ENCODE data around the gene TARM1.
"Not testable (repeated sequence)": the region's sequence is repeated elsewhere in the genome, so short reads cannot be mapped to it uniquely, and the experiment has no call there.

The TARM1 gene

DNA sequence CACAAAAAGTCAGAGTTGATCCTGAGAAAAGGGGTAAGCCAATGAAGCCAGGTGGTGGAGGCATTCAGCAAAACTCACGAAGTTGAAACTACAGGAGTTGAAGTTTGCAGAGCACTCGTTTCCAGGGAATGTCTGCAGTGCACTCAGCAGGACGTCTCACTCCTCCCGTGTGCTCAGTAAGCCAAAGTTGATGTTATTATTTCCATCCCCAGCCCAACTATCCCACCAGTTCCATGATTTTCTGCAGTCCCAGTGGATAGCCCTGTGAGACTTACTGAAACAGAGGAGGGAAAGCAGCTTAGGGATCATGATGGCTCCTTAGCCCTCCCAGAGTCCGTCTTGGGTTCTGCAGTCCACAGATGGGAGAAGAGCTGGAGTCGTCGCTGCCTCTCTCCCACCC, at the start of gene TARM1:
TARM1 (minus strand) TSS at position 334 of the 400 bp plus-strand sequence; CDS start at position 309, 25 bp downstream.
- DNase-seq, result no peak

DNA sequence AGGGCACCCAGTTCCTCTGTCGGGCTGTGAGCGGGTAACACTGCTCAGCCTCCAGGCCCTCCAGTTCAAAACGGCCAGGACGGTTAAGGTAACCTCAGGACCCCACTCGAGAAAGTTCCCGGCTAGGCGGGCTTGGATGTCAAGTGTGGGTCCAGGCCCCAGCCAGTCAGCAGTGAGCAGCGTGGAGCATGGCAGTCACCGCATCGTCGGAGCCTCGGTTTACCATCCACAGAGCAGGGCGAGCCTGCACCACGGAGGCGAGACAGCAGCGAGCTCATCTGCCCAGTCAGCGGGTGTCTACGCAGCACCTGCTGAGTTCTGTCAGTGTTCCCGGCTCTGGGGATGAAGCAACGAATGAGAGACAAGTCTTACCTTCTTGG, 48.4 kb upstream of the TARM1 start:
- DNase-seq, result no peak

DNA sequence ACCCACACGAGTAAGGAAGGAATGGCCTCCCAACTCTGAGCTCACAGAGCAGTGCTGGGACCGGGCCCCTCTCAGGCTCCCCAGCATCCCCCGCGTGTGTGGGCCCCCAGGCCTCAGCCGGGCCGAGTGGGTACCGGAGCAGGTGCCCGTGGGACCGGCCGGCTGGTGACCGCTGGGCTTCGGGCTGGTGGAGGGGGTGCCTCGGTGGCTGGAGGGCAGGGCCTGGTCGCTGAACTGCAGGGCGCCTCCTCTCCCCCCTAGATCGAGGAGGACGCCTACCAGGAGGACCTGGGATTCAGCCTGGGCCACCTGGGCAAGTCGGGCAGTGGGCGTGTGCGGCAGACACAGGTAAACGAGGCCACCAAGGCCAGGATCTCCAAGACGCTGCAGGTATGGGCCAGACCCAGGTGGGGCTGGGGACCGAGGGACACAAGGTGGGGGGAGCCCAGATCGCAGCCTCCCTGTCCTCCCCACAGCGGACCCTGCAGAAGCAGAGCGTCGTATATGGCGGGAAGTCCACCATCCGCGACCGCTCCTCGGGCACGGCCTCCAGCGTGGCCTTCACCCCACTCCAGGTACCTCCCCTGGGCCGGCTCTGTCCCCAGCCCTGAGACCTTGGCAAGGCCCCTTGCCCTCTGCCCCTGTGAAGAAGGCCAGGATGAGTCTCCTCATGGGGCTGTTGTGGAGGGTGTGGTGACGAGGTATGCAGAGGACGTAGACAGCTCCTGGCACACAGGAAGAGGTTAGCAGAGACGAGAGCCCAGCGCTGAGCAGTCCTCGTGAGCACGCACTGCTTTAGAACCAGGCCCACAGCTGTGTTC, 47.8 kb upstream of the TARM1 start:
- DNase-seq, result no peak

DNA sequence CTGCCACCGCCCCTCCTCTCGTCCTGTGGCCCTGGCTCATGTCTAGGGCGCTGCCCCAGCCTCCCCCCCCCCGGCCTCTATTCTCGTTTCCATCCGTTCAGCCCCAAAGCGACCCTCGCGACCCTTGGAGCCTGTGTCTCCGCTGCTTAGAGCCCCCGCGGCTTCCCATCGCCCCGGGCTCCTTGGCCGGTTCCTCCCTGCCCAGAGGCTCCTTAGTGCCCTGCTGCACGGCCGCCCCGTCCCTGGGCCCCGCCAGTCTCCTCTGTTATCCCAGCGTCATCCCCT, 47.2 kb upstream of the TARM1 start:
- DNase-seq, result no peak

DNA sequence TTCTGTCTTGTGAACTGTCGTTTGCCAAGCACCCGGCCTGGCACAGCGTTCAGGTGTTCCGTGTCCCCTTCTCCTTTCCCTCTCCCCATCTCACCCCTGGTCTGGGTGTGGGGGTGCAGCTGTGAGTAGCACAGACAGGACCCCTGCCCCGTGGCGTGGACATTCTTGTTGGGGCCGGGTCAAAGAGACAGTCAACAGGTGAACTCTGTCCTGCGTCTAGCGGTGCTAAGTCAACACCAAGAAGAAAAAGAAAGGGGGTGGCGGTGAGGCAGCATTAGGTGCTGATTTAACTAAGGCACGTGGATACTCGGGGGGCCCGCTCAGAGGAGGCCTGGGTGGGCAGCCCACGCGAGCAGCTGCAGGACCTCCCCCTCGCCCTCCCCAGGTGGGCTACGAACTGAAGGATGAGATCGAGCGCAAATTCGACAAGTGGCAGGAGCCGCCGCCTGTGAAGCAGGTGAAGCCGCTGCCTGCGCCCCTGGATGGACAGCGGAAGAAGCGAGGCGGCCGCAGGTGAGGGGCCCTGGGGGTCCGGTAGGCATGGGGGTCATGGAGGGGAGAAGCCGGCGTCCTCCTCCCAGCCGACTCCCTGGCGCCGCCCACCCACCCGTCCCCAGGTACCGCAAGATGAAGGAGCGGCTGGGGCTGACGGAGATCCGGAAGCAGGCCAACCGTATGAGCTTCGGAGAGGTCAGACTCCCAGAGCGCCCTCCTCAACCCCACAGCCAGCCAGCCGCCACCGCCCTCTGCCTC, 46.7 kb upstream of the TARM1 start:
- no peak for DNase-seq

DNA sequence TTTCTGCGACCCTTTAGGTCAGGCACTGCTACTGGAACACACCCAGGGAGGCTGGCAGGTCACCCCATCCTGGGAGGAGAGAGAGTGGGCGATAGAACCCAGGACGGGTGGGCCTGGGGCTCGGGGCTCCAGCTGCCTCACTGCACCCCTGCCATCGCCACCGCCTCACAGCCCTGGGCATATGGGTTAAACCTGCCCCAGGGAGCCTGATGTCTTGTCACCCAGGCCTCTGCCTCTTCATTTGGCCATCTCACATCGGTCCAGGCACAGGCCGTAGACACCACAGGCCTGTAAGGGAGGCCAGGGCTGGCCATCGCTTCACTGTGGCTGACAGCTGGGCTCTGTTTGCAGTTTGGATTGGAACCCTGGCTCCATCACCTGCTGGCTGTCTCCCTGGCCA, 44.5 kb upstream of the TARM1 start:
- no peak for DNase-seq

DNA sequence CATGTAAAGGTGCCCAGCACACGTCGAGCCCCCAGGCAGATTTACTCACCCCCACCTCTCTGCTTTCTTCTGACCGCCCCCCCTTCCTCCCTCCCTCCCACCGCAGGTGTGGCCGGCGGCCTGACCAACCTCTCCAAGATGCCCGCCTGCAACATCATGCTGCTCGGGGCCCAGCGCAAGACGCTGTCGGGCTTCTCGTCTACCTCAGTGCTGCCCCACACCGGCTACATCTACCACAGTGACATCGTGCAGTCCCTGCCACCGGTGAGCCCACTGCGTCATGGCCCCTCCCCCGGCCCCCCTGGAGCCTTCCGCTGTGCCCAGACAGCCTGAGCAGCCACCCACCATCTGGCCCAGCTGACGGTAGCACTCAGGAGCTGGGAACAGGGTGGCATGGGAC, 43.2 kb upstream of the TARM1 start:
- no peak for DNase-seq

DNA sequence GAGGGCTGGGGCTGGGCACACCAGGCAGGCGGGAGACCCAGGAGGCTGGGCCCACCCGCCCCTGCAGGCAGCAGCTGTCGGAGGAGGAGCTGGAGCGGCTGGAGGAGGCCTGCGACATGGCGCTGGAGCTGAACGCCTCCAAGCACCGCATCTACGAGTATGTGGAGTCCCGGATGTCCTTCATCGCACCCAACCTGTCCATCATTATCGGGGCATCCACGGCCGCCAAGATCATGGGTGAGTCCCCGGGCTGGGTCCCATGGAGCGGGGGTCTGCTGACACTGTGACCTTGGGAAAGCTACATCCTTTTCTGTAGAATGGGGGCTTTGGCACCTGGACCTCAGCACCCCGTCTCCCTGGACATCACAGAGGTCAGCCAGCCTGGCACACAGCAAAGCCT, 42.5 kb upstream of the TARM1 start:
- DNase-seq, result no peak

DNA sequence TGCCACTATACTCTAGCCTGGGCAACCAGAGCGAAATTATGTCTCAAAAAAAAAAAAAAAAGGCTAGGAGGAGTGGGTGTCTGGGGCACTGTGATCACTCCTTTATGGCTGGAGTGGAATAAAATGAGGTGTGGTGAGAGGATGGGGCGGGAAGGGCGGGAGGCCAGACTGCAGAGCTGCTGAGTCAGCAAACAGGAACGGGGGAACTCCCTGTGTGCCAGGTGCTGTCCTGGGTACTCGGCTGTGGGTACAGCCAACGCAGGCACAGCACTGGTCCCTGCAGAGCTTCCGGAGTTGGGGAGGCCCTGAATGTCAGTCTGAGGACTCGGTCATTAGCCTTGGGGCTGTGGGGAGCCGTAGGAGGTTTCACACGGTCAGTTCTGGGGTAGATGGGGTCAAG, 40.1 kb upstream of the TARM1 start:
- no peak for DNase-seq

DNA sequence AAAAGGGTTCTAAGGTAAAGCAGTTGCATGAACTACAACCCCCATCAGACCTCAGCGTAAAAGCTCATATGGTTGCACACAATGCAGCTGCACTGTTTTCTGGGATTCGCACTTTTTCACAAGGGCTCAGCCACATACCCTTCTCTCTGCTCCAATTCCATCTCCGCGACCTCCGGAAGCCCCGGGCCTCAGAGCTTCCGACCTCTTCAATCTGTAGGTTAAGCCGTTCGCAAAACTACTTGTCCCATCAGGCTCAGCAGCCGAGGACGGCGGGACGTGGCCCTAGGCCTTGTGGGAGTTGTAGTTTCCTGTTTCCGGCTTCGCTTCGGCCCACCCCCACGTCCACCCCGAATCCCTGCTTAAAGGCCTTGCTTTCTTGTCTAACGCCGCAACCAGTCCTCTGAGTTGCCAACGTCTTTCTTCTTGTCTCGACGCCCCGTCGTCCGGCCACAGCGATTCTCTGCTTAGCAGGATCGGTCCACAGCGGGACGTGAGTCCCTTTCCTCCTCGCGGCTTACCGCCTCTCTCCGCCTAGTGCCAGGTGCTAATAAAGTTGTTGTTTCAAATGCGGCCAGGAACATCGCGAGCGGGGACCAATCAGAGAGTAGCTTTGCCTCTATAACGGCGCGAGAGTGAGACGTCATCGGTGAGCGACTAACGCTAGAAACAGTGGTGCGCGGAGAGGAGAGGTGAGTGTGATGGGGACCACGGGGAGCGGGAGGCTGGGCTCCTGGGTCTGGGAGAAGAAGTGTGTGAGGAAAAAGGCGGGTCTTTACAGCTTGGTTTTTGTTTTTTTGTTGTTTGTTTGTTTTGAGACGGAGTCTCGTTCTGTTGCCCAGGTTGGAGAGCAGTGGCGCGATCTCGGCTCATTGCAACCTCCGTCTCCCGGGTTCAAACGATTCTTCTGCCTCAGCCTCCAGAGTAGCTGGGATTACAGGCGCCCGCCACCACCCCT, 34.2 kb upstream of the TARM1 start, which contains the start of the genes PRPF31 and TFPT:
PRPF31 (plus strand) TSS at position 646 of the 955 bp plus-strand sequence. CDS start 2,525 bp downstream, outside the sequence.
TFPT (minus strand) TSS at position 549 of the 955 bp plus-strand sequence; CDS start at position 161, 388 bp downstream.
- DNase-seq, result peak; percentile 96 to 99

DNA sequence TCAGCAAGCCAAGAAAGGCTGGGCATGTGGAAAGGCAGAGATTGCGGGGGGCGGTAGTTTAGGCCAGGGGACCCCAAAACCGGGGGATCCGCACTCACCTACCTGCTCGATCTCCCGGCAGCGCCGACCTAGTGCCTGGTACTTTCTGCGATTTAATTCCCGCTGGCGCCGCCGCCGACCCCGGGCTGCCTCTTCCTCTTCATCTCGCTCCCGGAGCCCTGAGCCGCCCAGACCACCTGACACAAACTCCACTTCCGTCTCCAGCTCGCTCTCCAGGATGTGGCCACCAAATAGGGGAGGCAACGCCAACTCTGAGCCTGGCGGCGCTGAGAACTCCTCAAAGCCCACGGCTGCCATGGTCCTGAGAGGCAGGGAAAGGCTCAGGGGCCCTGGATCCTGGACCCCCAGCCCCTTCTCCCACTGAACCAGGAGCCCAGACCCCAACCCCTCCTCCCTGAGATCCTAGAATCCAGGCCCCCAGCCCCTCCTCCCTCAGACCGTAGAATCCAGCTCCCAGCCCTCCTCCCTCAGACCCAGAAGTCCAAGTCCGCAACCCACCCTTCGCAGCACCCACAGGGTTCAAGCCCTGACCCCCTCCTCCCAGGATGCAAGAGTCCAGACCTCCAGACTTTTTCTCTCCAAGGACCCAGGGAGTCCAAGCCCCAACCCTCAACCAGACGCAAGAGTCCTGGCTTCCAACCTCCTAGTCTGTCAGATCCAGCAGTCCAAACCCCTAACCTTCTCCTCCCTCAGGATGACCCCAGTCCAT, 33.4 kb upstream of the TARM1 start:
- peak in 1 of 2 experiments; percentile 12 for DNase-seq

DNA sequence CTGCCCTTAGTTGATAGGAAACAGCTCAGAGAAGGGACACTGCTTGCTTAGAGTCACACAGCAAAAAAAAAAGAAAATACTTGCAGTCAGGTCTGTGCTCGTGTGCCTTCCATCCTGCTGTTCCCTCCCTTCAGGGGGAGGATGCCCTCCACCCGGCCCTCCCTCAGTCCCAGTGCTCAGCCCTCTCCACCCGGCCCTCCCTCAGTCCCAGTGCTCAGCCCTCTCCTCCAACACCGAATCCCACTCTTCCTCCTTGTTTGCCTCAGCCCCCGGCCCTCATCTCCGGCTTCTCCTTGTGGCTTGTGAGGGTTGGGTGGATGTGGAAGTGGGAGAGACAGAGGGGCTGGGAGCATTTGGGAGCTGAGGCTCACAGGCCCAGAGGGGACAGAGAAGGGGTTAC, 28.5 kb upstream of the TARM1 start:
- no peak for DNase-seq

DNA sequence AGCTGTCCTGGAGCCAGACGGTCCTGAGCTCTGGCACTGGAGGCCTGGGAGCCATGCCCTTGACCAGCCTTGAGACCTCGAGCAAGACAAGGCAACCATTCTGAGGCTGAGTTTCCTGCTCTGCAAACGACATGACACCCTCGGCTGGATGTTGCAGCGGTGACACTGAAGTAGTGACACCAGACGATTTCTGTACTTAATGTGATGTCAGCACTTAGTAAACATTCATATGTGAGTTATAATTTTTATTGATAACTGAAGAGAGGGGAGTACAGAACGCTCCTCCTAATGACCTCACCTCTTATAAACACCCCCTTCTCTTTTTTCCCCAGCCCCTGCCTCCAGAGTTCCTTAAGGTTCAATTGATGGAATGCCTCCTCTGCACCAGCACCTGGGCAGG, 27.3 kb upstream of the TARM1 start:
- no peak for DNase-seq

DNA sequence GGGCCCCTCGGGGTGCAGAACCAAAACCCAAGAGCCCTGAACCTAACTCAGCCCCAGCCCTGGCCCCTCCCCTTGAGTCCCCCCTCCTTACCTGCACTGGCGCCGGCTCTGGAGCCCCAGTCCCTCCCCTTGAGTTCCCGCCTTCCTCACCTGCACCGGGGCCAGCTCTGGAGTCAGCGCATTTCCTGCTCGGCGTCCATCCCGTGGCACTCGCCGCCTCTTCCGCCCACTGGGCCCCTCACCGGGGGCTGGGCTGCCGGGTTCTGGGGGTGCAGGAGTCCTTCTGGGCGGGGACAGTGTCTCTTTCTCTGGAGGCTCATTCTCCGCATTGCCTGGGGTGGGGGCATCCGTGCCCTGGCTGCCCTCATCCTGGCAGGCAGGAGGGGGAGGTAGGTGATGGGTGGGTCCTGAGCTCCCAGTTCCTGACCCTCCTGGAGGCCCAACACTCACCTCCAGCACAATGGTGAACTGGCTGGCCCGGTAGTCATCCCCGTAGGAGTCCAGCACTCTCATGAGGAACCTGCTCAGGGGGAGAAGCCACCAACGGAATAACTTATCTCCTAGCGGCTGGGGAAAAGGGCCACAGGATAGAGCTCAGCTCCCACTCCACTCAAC, 26.8 kb upstream of the TARM1 start:
- DNase-seq, result no peak

DNA sequence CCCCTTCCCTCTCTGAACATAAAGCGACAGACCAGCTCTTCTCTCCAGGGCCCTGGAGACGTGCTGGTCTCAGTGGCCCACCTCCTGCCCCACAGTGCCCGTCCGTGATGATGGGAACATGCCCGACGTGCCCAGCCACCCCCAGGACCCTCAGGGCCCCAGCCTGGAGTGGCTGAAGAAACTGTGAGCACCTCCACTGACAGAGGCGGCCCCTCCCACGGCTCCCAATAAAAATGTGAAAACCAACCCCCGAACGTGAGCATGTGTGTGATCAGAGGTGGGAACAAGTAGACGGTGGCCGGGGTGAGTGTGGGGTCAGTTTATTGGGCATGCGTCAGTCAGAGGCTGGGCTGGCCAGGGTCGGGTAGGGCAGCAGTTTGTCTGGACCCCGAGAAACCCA, 25.6 kb upstream of the TARM1 start:
- no peak for DNase-seq

DNA sequence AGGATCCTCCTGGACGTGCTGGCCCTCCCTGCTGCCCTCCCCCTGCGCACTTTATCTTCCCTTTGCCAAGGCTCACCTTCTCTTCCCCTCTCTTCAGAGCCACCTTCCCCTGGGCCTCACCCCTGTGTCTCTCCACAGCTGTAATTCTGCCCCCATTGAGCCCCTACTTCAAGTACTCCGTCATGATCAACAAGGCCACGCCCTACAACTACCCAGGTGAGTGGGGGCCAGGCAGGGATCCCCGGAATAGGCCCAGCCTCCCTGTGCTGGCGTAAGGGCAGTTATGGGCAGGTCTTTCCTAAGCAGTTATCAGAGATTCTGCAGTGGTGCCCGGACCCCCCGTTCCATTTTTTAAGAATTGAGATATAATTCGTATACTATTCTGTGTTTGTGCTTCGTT, 24.6 kb upstream of the TARM1 start:
- no peak for DNase-seq

DNA sequence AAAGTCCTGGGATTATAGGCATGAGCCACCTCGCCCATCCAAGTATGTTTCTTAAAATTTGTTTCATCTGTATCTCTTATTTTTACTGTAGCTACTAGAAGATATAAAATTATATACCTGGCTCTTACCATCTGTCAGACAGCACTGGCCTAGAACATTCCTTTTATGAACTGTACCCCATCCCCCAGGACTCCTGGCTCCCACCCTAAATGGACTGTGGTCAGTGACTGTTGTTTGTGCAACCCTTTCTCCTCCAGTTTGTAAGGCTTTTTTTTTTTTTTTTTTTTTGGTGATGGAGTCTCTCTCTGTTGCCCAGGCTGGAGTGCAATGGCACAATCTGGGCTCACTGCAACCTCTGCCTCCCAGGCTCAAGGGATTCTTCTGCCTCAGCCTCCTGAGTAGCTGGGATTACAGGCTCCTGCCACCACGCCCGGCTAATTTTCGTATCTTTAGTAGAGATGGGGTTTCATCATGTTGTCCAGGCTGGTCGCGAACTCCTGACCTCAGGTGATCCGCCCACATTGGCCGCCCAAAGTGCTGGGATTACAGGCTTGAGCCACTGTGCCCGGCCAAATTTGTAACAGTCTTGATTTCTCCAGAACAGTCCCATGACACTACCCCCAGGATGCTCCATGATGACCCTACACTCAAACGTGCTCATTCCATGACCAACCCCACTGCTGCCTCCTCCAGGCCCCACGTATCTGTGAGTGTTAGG, 24.0 kb upstream of the TARM1 start:
- DNase-seq, result no peak

DNA sequence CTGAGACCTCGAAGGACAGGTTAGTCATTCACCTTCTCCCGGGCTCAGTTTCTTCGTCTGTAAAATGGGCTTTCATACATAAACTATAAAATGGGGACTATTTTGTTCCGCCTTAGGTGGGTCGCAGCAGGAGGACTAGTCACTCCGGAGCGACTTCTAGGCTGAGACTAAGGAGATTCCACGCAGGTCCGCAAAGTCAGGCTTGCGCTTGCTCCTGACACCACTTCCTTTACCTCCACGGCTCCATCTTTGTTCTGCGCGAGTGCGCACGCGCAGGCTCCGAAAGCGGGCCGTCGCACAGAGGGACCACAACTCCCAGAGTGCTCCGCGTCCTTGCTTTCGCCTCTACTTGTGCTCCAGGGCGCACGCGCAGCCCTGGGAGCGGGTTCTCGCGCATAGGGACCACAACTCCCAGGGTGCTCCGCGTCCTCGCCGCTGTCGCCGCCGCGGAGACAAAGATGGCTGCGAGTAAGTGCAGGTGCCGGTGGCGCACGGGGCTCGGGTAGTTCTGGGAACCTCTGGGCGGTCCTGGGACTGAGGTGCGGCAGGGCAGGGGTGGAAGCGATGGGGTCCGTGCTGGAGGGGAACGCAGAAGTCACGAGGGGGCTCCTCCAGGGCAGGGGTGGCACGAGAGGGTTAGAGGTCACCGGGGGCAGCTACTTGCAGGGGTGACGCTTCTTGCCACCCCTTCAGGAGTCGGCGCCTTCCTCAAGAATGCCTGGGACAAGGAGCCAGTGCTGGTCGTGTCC, 21.4 kb upstream of the TARM1 start, which contains the start of gene NDUFA3:
NDUFA3 (plus strand) TSS at position 435 of the 749 bp plus-strand sequence; CDS start at position 459, 24 bp downstream.
- DNase-seq, result peak; percentile 99 to 100

DNA sequence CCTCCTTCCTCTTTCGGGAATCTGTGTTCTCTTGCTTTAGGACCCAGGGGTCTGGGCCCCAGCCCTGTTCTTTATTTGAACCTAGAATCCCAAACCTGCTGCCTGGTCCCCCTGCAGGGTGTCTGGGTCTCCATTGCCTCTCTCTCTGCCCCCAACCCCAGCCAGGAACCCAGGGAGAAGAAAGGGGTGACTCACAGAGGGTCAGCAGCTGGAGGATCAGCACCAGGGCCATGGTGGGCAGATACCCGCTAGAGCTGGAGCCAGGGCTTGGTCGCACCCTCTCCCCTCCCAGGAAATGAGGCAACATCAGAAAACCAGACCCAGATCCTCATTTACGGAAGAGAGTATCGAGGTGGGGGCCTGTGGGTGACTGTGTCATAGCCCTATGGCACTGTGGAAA, 19.4 kb upstream of the TARM1 start, which contains the start of gene OSCAR:
OSCAR (minus strand) TSS at position 243 of the 400 bp plus-strand sequence; CDS start at position 232, 11 bp downstream.
- DNase-seq, result no peak

DNA sequence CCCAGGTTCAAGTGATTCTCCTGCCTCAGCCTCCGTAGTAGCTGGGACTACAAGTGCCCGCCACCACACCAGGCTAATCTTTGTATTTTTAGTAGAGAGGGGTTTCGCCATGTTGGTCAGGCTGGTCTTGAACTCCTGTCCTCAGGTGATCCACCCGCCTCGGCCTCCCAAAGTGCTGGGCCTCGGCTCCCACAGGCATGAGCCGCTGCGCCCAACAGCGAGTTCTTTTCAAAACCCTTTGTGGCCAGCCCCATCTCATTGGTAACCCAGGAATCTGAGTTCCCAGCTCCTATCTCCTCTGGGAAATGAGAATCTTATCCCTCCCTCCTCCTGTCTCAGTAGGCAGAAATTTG, 18.7 kb upstream of the TARM1 start:
- not testable (repeated sequence) for DNase-seq
